KBM-7 (cell line): Measurements from ENCODE around the gene CRLF3.
"Not testable (repeated sequence)": the region's sequence is repeated elsewhere in the genome, so short reads cannot be mapped to it uniquely, and the experiment has no call there.

ENCODE experiments used
- DNase-seq: peaks from one replicate; pipeline ENCODE4 v3.0.0-alpha.2; 2015
- in situ Hi-C: fragments of 300-500 bp; cut with MboI; formaldehyde crosslinking; loops from 2 replicates; pipeline ENCODE4 v1.14.3; 2020; ENCODE audit warnings: low sequenced_read_pairs, low pct_unique_long_range_greater_than_20kb, mixed read lengths

Gene CRLF3

DNA sequence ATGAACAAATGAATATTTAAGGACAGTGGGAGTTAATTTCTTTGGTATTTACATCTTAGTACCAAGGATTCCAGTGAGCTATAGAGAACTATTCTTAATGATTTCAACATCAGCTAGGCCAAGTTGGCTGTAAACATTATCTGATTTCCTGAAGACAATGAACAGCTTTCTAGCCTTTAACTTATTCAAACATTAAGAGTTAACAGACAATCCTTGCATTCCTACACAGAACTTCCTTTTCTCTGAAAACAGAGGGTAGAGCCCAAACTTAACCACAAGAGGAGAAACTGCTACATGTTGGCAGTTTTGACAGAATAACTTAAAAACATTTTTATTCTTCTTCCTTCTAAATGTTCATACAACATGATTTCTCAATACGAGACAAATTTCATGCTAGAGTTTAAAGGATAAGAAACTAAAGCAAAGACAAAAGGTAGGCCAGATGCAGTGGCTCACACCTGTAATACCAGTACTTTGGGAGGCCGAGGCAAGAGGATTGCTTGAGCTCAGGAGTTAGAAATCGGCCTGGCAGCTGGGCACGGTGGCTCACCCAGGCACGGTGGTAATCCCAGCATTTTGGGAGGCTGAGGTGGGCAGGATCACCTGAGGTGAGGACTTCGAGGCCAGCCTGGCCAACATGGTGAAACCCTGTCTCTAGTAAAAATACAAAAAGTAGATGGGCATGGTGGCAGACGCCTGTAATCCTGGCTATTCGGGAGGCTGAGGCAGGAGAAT is 4.4 kb downstream of the CRLF3 start:
- in situ Hi-C loops: no loop called here
- peak; percentile 56 for DNase-seq

DNA sequence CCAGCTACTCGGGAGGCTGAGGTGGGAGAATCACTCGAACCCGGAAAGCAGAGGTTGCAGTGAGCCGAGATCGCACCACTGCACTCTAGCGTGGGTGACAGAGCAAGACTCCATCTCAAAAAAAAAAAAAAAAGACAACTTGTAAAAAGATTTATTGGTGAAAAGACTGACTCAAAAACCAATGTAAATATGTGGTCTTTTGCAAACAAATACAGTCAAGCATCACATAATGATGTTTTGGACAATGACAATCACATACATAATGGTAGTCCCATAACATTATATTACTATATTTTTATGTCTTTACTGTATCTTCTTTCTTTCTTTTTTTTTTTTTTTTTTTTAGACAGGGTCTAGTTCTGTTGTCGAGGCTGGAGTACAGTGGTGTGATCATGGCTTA is 8.3 kb downstream of the CRLF3 start:
- in situ Hi-C loops: no loop called here
- DNase-seq: no peak

DNA sequence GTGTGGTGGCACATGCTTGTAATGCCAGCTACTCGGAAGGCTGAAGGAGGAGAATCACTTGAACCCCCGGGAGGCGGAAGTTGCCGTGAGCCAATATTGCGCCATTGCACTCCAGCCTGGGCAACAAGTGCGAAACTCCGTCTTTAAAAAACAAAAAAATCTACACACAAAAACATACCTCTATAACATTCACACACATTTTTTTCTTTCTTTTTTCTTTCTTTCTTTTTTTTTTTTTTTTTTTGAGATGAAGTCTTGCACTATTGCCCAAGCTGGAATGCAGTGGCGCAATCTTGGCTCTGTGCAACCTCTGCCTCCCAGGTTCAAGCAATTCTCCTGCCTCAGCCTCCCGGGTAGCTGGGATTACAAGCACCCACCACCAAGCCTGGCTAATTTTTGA is 9.6 kb downstream of the CRLF3 start:
- DNase-seq, in situ Hi-C loops: not testable (repeated sequence)

DNA sequence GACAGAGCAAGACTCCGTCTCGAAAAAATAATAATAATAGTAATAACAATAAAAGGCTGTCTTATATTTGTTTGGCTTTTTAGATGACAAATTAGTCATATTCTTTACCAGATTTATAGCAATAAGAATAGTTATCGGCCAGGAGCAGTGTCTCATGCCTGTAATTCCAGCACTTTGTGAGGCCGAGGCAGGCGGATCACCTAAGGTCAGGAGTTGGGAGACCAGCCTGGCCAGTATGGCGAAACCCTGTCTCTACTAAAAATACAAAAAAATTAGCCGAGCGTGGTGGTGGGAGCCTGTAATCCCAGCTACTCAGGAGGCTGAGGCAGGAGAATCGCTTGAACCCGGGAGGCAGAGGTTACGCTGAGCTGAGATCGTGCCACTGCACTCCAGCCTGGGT is 10.3 kb downstream of the CRLF3 start:
- DNase-seq, in situ Hi-C loops: not testable (repeated sequence)

DNA sequence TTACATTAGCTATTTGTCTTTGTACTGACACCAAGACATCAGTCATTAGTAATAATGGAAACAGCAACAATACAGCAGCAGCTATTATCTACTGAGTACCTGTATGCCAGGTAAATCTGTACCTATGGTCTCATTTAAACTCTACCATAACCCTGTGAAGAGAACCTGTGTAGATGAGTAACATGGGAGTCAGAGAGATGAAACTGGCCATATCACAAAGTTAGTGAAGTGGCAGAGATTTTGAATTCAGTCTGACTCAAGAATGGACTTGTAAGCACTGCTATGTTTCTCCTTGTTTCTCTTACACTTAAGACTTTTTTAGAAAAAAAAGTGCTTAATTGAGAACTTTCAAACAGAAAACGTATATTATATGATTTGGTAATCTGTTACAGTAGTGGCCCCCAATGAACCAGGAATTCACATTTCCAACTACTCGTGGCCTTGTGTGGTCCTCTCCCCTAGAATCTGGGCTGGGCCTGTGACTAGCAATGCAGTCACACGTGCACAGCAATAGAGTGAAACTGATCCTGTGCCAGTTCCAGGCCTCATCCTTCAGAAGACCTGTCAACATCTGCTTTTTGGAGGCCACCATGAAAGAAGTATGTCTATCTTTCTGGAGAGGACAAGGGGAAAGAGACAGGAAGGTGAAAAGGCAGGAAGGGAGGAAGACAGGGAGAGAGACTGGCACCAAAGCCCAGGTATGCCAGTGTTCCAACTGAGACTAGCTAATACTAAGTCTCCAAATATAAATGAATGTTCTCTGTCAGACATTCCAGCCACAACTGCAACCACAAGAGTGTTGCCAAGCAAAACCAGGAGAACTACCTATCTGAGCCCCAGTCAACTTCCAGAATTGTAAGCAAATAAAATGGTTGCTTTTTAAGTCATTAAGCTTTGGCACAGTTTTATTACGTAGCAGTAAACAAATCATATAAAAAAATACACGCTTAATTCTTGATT is 12.0 kb downstream of the CRLF3 start:
- no peak for DNase-seq
- in situ Hi-C loops: no loop called here

DNA sequence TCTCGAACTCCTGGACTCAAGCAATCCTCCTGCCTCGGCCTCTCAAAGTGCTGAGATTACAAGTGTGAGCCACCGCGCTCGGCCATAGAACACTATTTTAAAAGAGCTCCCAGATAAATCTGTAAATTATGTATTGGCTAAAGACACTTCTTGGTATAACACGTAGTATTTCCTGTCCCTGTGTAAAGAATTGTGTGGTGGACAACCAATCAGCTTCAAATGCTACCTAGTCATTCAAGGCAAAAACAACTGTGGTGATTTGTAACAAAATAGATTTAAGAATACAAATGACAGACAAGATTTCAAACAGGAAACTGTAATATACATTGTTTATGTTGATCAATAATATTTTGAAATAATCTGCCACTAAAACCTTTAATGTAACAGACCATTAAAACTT is 14.6 kb downstream of the CRLF3 start:
- in situ Hi-C loops: no loop called here
- DNase-seq: no peak

DNA sequence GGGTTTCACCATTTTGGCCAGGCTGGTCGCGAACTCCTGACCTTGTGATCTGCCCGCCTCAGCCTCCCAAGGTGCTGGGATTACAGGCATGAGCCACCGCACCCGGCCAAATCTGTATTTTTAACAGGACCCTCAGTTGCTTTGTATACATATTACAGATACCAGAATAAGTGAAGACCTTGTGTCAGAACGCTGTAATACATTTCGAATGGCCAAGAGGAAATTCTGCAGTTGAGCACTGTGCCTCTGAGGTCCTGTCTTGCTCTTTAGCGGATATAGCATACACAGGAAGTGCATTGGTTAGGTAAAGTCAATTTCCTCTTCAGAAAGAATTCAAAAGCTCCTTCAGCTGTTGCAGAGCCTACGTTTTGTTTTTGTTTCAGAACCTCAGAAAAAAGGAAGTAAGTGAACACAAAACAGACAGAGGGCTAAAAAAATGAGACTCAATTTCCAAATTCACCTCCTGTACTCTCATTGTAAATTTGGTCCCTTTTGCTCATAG is 15.7 kb downstream of the CRLF3 start:
- in situ Hi-C loops: no loop called here
- peak; percentile 93 for DNase-seq

DNA sequence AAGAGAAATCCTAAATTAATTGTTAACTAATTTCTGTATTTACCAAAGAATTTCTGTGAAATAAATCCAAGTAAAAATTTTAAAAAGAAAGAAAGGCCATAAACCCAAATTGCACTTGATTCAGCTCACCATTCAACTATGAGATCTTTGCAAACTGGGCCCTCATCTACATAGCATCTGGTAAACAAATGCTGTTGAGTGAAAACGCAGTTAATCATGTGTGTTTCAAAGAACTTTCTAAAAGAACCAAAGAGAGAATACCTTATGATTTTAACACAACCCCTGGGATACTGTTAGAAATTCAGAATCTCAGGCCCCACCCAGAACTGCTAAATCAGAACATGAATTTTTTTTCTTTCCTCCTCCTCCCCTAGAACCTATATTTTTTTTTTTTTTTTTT is 16.6 kb downstream of the CRLF3 start:
- DNase-seq: no peak
- in situ Hi-C loops: no loop called here

DNA sequence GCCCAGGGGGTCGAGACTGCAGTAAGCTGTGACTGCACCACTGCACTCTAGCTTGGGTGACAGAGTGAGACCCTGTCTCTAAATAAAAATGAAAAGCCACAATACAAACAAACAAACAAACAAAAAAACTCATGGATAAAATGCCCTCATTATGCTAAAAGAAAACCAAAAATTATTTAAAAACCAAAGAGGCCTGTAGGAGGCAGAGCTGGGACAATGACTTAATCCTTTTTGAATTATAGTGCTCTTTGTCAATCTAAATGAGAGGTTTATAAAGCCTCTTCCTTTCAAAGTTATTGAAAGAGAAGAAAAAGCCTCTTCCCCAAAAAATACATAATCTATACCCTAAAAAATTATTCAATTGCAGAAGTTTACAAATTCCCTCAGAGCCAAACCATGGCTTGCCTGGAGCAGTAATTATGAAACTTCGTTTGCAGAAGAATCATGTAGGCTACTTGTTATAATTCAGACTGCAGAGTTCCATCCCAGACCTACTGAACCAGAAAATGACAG is 18.5 kb downstream of the CRLF3 start:
- in situ Hi-C loops: no loop called here
- no peak for DNase-seq

DNA sequence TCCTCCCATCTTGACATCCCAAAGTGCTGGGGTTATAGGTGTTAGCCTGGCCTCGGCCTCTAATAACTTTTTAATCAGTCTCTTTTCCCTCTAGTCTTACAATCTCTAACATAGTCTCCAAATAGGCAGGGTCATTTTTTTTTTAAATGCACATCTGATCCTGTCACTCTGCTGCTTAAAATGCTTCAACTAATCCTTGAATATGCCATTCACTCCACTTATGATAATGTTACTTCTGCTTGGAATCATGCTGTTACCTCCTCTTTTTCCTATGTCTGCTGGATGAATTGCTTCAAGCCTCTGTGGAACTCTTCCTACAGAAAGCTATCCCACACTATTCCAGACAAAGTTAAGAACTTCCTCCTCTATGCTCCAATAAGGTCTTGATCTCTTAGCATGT is 22.8 kb downstream of the CRLF3 start:
- in situ Hi-C loops: no loop called here

DNA sequence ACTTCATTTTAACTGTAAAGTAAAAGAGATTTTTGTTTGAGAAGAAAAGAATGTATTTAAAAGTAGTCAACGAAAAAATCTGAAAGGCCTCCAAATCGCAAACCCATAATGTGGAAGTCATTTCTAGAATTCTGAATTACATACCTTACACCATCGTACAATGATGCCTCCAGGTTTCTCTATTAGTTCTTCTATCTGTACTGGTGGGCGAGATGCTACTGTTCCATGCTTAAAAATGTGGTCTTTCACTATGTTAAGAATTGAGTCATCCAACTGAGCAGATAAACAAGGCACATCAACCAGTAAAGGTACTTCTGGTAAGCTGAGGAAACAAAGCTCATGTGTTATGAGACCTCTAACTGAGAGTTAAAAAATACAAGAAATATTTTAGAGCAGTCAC is 28.5 kb downstream of the CRLF3 start:
- DNase-seq: no peak
- in situ Hi-C loops: no loop called here

More for the DNA sequence above, 22.8 kb downstream of the CRLF3 start:
- DNase-seq: no peak

DNA sequence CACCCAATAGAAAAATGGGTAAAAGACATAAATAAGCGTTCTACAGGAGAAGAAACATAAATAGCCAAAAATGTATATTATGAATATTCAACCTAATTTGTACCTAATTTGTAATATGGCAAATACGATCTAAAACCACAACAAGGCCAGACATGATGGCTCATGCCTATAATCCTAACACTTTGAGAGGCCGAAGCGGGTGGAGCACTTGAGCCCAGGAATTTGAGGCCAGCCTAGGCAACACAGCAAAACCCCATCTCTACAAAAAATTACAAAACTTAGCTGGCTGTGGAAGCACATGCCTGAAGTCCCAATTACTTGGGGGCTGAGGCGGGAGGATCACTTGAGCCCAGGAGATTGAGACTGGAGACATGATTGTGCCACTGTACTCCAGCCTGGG is 30.1 kb downstream of the CRLF3 start:
- in situ Hi-C loops: no loop called here
- no peak for DNase-seq

DNA sequence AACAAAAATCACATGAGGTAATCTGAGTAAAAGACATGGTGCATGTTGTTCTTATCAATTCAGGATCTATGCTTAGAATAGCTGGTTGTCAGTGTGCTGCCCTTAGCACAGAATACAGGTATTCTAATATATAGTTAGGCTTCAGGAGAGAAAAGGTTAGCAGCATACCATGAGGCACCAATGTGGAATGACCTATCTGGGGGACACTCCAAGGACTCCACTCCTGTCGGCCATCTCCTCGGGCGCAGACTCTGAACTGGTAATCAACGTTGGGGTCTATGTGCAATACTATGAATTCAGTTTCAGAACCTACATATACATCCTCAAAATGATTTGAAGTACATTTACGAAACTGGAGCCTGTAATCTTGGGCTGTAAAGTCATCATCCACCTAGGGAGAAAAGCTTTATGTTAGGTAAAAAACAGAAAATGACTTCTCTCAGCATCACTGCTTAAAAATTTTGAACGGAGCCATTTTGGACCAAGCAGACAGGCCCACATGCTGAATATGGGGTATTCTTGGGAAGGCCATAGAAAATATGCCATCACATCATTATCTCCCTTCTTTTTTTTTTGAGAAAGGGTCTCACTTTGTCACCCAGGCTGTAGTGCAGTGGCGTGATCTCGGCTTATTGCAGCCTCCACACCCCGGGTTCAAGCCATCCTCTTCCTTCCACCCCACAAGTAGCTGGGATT is 31.1 kb downstream of the CRLF3 start:
- no peak for DNase-seq
- in situ Hi-C loops: no loop called here

DNA sequence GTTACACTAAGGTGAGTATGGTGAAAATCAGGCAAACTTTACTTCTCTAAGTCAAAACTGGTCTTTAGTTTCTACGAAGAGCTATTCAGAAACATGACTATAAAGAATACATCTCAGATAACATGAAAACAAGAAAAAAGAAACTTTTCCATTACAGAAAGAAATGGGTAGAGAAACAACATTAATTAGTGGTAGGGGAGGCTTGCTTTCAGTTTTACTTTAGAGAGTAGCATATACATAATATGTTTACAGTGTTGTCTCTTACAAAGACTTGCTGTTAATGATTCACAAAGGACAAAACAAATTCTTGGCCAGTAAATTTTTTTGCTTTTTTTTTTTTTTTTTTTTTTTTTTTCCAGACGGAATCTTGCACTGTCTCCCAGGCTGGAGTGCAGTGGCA is 34.2 kb downstream of the CRLF3 start:
- in situ Hi-C loops: no loop called here

DNA sequence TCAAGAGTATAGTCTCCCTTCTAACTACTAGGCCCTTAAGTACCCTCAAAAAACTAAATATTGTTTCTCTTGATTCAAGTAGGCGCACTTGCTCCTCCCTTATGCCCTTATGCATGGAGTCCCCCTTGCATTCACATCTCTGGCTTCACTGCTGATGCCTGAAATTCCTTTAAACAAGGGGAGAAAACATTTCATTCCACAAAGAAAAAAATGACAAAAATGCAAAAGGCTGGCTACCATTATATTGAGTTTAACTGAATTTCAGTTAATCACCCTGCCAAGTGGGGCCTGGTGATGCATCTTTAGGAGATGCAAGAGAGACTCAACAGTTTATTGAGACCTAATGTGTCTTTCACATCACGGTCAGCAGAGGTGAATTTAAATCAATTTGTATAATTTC is 35.6 kb downstream of the CRLF3 start:
- DNase-seq: no peak
- in situ Hi-C loops: no loop called here

More for the DNA sequence above, 34.2 kb downstream of the CRLF3 start:
- DNase-seq: no peak

DNA sequence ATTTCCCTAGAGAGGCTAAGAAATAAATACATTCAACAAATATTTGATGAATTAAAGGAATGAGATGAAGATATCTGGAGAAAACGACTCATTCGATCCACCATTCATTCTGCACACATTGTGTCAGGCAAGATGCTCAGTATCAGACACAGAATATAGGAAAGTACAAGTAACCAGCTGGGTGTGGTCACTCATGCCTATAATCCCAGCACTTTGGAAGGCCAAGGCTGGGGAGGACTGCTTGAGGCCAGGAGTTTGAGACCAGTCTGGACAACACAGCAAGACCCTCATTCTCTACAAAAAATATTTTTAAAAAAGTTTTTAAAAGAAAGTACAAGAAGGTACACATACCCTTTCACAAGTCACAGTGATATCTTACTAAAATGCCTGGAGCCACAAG is 42.3 kb downstream of the CRLF3 start:
- in situ Hi-C loops: no loop called here
- DNase-seq: no peak

DNA sequence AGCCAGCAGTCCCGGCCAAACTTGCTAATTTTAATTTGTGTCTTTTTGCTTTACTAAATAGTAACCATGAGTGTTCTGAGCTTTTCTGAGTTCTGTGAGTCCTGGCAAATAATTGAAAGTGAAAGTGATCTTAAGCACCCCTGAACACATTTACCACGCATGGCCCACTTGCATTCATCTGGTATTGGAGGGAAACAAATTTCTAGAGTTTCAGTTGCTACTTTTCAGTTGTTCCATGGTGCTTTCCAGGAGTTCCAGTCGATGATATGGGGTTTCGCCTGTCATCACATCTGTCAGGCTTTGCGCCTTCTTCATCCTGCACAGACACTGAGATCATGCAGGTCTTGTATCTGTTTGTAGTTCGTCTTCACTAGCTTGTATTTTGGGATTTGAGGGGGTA is 44.1 kb downstream of the CRLF3 start:
- in situ Hi-C loops: no loop called here
- DNase-seq: no peak

DNA sequence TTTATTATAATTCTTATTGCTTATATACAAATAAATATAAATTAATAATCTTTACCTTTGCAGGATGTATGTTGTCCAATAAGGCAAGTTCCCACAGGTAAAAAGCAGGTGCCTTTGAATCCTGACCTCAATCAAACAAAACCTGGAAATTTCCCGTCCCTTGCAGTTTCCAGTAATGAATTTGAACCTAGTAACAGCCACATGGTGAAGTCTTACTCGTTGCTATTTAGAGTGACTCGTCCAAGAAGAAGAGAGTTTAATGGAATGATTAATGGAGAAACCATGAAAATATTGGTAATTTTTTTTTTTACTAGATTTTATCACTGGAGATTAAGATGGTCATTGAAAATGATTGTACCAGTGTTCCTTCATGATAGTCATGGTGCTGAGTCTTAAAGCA is 55.7 kb downstream of the CRLF3 start:
- DNase-seq, in situ Hi-C loops: not testable (repeated sequence)

DNA sequence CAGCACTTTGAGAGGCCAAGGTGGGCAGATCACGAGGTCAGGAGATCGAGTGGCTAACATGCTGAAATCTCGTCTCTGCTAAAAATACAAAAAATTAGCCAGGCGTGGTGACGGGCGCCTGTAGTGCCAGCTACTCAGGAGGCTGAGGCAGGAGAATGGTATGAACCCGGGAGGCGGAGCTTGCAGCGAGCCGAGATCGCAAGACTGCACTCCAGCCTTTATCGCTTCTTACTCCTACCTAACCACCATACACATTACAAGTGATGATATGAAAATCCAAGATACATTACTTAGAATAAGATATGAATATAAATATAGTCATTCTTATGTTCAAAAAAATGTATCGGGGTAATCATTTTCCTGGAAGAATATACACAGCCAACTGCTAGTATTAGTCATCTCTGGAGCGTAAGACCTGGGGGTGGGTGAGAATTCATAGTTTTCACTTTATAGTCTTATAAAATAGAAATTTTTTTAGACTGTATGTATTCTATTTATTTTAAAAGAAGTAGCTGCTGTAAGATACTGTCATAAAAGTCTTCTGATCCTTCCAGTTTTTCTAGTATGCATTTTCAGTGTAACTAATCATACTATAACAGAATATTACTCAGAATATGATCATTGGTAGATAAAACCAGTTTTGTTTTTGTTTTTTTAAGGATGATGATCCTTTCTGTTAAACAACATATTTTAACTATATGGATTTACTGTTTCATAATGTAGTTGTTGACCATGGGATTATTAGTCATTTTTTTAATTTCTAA is 56.7 kb downstream of the CRLF3 start:
- in situ Hi-C loops, DNase-seq: not testable (repeated sequence)
